ENCODE data around the gene RHOB. TPM values are rescaled to one million over a fixed set of nuclear protein-coding genes. Genes with fewer than 3 reads are reported as not detected.

Gene RHOB
- total and polyA plus RNA-seq, 12 donors = 105 to 337 (median 159) TPM

GRCh38 chr2:20470211-20470610 is 23.3 kb downstream of the RHOB start:
- no peak overlapping the region for H3K27ac ChIP-seq
- H3K4me3 ChIP-seq = no peak overlapping the region
- no peaks in the 10 kb centered on the region for H3K27me3 ChIP-seq
- WGBS, 2 donors = 94 to 98% methylated on average over 6 of the region's 6 CpGs
- no peaks in the 10 kb centered on the region for H3K9me3 ChIP-seq
- ATAC-seq = no peak
- peaks cover 0 to 26% (median 0%) of the 10 kb centered on the region in 9 donors for H3K4me1 ChIP-seq
- no peak for TF ChIP-seq CTCF (IDR thresholded peaks at IDR 0.05)
- no peaks in the 10 kb centered on the region for H3K36me3 ChIP-seq
- no peak for DNase-seq
- intact Hi-C loops (cut with DNase I) = no loop called here

DNA sequence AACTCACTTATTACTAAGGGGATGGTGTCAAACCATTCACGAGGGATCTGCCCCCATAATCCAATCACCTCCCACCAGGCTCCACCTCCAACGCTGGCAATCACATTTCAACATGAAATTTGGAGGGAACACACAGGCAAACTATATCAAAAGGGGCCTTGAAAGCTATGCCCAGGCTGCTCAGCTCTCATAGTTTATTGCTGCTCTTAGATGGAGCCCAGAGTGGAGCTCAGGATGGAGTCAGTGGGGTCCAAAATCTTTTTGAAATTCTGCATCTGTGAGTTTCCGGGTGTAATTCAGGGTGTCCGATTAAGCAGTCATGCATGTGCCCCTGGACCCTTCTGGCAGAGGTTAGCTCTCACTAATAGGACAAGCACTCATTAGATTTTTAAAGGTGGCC is 24.3 kb downstream of the RHOB start:
- intact Hi-C loops (cut with DNase I) = no loop called here
- no peaks in the 10 kb centered on the region for H3K36me3 ChIP-seq
- H3K4me3 ChIP-seq = no peak overlapping the region
- 93 to 94% methylated on average over 4 of the region's 4 CpGs for WGBS, 2 donors
- H3K9me3 ChIP-seq = no peaks in the 10 kb centered on the region
- H3K27me3 ChIP-seq = no peaks in the 10 kb centered on the region
- H3K4me1 ChIP-seq = peaks cover 0 to 24% (median 0%) of the 10 kb centered on the region in 9 donors
- H3K27ac ChIP-seq = no peak overlapping the region
- ATAC-seq (no peak), DNase-seq (no peak)
- TF ChIP-seq CTCF (IDR thresholded peaks at IDR 0.05) = no peak

GRCh38 chr2:20471902-20472559 is 25.2 kb downstream of the RHOB start:
- no peak for ATAC-seq
- no peak for TF ChIP-seq CTCF (IDR thresholded peaks at IDR 0.05)
- H3K4me1 ChIP-seq = peaks cover 0 to 19% (median 0%) of the 10 kb centered on the region in 9 donors
- intact Hi-C loops (cut with DNase I) = no loop called here
- no peak overlapping the region for H3K27ac ChIP-seq
- H3K9me3 ChIP-seq = no peaks in the 10 kb centered on the region
- DNase-seq = no peak
- H3K27me3 ChIP-seq = no peaks in the 10 kb centered on the region
- WGBS, 2 donors = 69 to 80% methylated on average over 1 of the region's 1 CpG
- H3K36me3 ChIP-seq = no peaks in the 10 kb centered on the region
- no peak overlapping the region for H3K4me3 ChIP-seq

DNA sequence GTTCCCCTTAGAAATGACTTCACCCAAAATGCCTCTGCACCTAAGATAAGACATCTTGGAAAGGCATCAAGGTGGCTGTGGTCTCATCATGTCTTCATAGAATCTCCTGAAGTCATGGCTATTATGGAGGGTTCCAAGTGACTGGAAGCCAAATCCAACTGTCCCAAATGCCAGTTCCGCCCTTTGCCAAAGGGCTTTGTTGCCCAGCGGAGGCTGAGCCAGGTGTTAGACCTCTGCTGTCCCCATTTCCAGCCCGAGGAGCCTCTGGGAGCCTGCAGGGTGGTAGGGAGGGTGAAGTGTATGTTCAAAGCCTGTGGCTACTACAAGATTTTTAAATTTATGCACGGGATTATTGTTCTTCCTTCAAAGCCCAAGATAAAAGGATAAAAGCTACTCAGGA is 25.7 kb downstream of the RHOB start:
- no peak for DNase-seq
- WGBS, 2 donors = 92 to 93% methylated on average over 4 of the region's 4 CpGs
- no peak overlapping the region for H3K4me3 ChIP-seq
- TF ChIP-seq CTCF (IDR thresholded peaks at IDR 0.05) = no peak
- ATAC-seq = no peak
- no peaks in the 10 kb centered on the region for H3K27me3 ChIP-seq
- peaks cover 0 to 13% (median 0%) of the 10 kb centered on the region in 9 donors for H3K4me1 ChIP-seq
- H3K36me3 ChIP-seq = no peaks in the 10 kb centered on the region
- no peaks in the 10 kb centered on the region for H3K9me3 ChIP-seq
- intact Hi-C loops (cut with DNase I) = no loop called here
- H3K27ac ChIP-seq = no peak overlapping the region

Data from heart right ventricle (tissue), 16 donors.